ENCODE results near the gene ZFP36L1.

- TF ChIP-seq CTCF (IDR thresholded peaks at IDR 0.05) = no peak
- no peak for TF ChIP-seq POLR2A (IDR thresholded peaks at IDR 0.05)
- TF ChIP-seq POLR2AphosphoS5 (IDR thresholded peaks at IDR 0.05) = no peak
Measured at GRCh38 chr14:68752271-68753006, 40.4 kb downstream of the ZFP36L1 start.
